ENCODE data around the gene PBX3. TPM values are rescaled to one million over a fixed set of nuclear protein-coding genes. Genes with fewer than 3 reads are reported as not detected.

PBX3 gene
- polyA plus RNA-seq, 1 donor (not counting 4 experiments of a cell fraction or from before 2014, with no cell fraction given), result 26.3 TPM

DNA sequence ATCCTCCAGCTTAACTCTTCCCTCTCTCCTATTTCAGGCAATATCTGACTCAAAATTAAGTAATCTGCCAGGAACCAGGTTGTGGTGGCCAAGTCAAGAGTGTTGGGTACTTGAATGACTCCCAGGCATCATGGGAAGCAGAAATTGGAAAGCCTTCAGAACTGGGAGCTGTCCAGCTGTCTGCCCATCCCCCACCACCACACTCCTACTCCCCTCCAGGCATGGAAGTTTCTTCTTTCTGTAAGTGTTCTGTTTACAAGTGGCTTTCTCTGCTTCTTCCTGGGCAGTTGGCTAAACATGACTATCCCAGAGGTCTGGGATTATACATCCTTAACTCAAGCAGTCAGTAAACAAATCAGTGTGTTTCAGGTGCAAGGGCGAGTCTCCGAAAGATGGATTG lies 14.6 kb upstream of the PBX3 start:
- Histone ChIP-seq H3K36me3 (ENCODE audit: control insufficient read depth in 2 of 2, extremely low read depth in 1 of 2, insufficient read depth in 2 of 2, low read length in 2 of 2) (no peaks in the 10 kb centered on the region), H3K27me3 (ENCODE audit: control insufficient read depth, extremely low read depth, insufficient read depth, low read length) (no peaks in the 10 kb centered on the region), H3K9me1 (ENCODE audit: control insufficient read depth, extremely low read depth, insufficient read depth, low read length) (no peaks in the 10 kb centered on the region), H3K4me3 (ENCODE audit: control insufficient read depth in 2 of 3, extremely low read depth in 1 of 3, insufficient read depth in 2 of 3, low read depth in 1 of 3, low read length in 3 of 3) (no peak overlapping the region), H3K4me1 (ENCODE audit: control insufficient read depth, extremely low read depth, insufficient read depth, low read length) (no peaks in the 10 kb centered on the region), H2AFZ (ENCODE audit: control insufficient read depth, low read length) (no peak overlapping the region), H3K9ac (ENCODE audit: control insufficient read depth, extremely low read depth, insufficient read depth, low read length) (no peak overlapping the region), H3K4me2 (ENCODE audit: control insufficient read depth, extremely low read depth, insufficient read depth, low read depth, low read length) (no peak overlapping the region), H3K79me2 (ENCODE audit: control insufficient read depth, insufficient read depth, low read length) (no peaks in the 10 kb centered on the region), H3K27ac (ENCODE audit: control insufficient read depth, insufficient read depth, low read length) (no peak overlapping the region), H4K20me1 (ENCODE audit: control insufficient read depth, extremely low read depth, insufficient read depth, low read length) (no peaks in the 10 kb centered on the region), H3K9me3 (ENCODE audit: control insufficient read depth, low read depth, low read length) (no peaks in the 10 kb centered on the region)
- TF ChIP-seq, protein P1, sequence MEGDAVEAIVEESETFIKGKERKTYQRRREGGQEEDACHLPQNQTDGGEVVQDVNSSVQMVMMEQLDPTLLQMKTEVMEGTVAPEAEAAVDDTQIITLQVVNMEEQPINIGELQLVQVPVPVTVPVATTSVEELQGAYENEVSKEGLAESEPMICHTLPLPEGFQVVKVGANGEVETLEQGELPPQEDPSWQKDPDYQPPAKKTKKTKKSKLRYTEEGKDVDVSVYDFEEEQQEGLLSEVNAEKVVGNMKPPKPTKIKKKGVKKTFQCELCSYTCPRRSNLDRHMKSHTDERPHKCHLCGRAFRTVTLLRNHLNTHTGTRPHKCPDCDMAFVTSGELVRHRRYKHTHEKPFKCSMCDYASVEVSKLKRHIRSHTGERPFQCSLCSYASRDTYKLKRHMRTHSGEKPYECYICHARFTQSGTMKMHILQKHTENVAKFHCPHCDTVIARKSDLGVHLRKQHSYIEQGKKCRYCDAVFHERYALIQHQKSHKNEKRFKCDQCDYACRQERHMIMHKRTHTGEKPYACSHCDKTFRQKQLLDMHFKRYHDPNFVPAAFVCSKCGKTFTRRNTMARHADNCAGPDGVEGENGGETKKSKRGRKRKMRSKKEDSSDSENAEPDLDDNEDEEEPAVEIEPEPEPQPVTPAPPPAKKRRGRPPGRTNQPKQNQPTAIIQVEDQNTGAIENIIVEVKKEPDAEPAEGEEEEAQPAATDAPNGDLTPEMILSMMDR (optimal IDR thresholded peaks at IDR 0.05 in 1 of 3, IDR thresholded peaks at IDR 0.05 in 1 of 3, conservative IDR thresholded peaks at IDR 0.05 in 1 of 3; ENCODE audit: extremely low read depth in 1 of 3, insufficient read depth in 2 of 3, low read length in 3 of 3), result no peak
- TF ChIP-seq EZH2 (IDR thresholded peaks at IDR 0.05; ENCODE audit: low read length), result no peak
- dilution Hi-C loops (cut with MboI; ENCODE audit: extremely low pct_ligation_motif_present, low sequenced_read_pairs), result no loop called here
- DNase-seq (ENCODE audit: low read depth, low spot score), result no peak
- FAIRE-seq, result no peak

DNA sequence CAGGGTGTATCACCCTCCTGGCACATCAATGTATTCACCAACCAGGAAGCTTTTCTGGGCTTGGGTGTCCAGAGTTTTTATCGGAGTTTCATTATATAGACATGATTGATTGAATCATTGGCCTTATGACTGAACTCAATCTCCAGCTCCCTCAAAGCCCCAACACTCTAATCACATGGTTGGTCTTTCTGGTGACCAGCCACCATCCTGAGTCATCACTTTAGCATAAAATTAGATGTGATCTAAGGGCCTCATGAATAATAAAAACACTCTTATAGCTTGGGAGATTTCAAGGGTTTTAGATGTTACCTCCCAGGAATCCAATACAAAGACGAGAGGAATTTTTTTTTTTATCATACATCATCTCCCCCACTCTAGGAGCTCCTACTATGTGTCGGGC lies 7.7 kb upstream of the PBX3 start:
- DNase-seq (ENCODE audit: low read depth, low spot score), result no peak
- no peak for TF ChIP-seq EZH2 (IDR thresholded peaks at IDR 0.05; ENCODE audit: low read length)
- TF ChIP-seq, protein P1 (optimal IDR thresholded peaks at IDR 0.05 in 1 of 3, IDR thresholded peaks at IDR 0.05 in 1 of 3, conservative IDR thresholded peaks at IDR 0.05 in 1 of 3; ENCODE audit: extremely low read depth in 1 of 3, insufficient read depth in 2 of 3, low read length in 3 of 3), result no peak
- no peaks in the 10 kb centered on the region for H3K9me1 ChIP-seq (ENCODE audit: control insufficient read depth, extremely low read depth, insufficient read depth, low read length)
- no peaks in the 10 kb centered on the region for H3K36me3 ChIP-seq (ENCODE audit: control insufficient read depth in 2 of 2, extremely low read depth in 1 of 2, insufficient read depth in 2 of 2, low read length in 2 of 2)
- no peak overlapping the region for H3K4me3 ChIP-seq (ENCODE audit: control insufficient read depth in 2 of 3, extremely low read depth in 1 of 3, insufficient read depth in 2 of 3, low read depth in 1 of 3, low read length in 3 of 3)
- dilution Hi-C loops (cut with MboI; ENCODE audit: extremely low pct_ligation_motif_present, low sequenced_read_pairs), result no loop called here
- no peak for FAIRE-seq
- no peak overlapping the region for H2AFZ ChIP-seq (ENCODE audit: control insufficient read depth, low read length)
- no peaks in the 10 kb centered on the region for H3K27me3 ChIP-seq (ENCODE audit: control insufficient read depth, extremely low read depth, insufficient read depth, low read length)
- H3K9me3 ChIP-seq (ENCODE audit: control insufficient read depth, low read depth, low read length), result no peaks in the 10 kb centered on the region
- H3K4me2 ChIP-seq (ENCODE audit: control insufficient read depth, extremely low read depth, insufficient read depth, low read depth, low read length), result no peak overlapping the region
- H3K4me1 ChIP-seq (ENCODE audit: control insufficient read depth, extremely low read depth, insufficient read depth, low read length), result no peaks in the 10 kb centered on the region
- H4K20me1 ChIP-seq (ENCODE audit: control insufficient read depth, extremely low read depth, insufficient read depth, low read length), result no peaks in the 10 kb centered on the region
- H3K9ac ChIP-seq (ENCODE audit: control insufficient read depth, extremely low read depth, insufficient read depth, low read length), result no peak overlapping the region
- H3K27ac ChIP-seq (ENCODE audit: control insufficient read depth, insufficient read depth, low read length), result no peak overlapping the region
- H3K79me2 ChIP-seq (ENCODE audit: control insufficient read depth, insufficient read depth, low read length), result no peaks in the 10 kb centered on the region
